ENCODE measurements around the gene KEL.

Gene KEL

DNA sequence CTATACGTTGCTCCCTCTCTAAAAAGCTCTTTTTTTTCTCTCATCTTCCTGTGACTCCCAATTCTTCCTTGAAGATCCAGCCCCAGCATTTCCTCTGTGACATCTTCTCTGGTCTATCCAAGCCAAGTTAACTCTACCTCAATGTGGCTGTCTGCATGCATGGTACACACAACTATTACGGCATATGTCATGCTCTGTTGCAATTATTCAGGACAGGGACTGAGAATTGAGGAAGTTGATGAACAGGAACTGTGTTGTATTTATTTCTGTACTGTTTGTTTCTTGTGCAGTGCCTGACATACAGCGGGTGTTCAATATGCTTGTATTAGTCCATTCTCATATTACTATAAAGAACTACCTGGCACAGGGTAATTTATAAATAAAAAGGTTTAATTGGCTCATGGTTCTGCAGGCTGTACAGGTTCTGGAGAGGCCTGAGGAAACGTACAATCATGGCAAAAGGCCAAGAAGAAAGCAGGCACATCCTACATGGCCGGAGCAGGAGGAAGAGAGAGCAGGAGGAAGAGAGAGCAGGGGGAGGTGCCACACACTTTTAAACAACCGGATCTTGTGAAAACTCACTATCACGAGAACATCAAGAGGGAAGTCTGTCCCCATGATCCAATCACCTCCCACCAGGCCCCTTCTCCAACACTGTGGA is 34.9 kb downstream of the KEL start:
- no peak for DNase-seq

DNA sequence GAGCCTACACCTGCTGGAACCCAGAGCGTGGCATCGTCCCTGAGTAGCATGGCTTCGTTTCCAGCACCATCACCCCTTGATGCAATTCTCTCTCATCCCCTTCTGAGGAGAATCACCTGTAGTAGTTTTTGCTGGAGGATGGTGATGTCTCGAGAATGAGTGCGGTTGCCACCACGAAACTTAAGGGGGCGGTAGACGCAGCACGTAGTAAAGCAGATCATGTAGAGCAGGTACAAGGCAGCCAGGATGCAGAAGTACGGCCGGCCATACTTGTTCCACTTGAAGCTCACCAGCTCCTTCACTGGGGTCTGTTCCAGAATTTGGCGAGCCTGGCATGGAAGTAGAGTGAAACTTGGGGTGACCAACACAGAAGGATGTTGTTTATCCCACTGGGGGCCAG is 36.8 kb downstream of the KEL start:
- DNase-seq, result peak; percentile 28

DNA sequence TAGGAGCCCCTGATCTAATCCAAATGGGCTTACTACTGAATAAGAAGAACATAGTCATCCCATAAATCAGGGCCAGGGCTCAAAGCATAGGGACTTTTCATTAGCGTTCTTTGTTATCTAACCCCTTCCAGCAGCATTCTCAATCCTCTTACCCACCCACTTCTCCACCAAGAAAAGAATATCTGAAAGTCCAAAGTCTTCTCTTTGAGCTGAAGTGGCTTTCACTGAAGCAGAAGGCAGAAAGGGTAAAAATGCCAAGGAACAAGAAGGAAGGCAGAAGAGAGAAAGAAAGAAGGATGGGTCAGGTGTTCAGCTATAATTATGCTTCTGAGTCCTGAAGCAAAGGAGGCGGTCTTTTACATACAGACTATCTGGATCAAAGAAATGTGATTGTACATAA is 38.8 kb downstream of the KEL start:
- no peak for DNase-seq

DNA sequence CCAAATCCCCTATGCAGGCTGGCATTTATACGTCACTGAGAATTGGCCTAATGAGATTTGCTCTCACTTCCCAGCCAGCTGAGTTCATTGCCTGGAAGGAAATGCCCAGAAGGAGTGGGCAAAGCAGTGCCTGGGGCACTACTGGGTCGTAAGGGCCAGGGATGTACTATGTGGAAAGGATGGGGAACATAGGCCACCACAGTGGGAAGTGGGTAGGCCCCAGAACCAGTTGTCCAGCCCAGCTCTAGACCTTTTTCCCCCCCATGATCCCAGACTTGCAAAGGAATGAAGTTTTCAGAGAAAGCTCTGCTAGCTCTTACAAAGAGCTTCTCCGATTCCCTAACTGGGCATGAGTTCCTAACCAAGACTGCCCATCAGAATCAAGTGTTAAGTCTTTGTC is 42.5 kb downstream of the KEL start:
- DNase-seq, result no peak

DNA sequence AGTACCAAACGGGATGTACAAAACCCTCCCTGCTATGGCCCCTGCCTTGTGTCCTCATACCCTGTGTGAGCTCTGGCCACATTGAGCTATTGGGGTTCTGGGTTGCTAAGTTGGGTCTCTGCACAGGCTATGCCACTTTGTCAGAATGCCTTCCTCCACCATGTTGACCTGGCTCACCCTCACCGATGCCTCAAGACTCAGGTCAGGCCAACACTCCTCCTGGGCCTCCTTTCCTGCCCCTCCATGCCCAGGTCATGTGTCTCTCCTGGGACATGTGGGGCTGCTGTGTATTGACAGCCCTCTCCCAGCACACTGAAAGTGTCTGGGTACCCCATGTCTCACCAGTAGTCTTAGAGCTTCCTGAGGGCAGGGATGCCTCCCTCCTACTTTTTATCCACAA is 43.3 kb downstream of the KEL start:
- no peak for DNase-seq

DNA sequence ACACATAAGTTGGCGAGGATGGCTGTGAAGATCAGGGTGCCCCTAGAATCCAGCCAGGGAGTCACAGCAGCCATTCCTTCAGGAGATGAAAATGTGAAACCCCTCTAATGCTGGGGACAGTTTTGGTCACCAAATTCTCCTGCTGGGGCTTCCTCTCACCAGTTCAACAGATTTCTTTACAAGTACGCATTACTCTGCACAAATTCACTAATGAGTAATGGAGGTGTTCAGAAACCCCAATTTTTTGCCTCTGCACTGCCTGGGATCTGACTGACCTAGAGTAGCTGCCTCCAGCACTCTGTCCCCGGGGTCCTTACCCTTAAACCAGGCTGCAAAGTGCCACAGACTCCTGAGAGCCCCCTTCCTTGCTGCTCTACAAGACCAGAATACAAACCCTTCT is 44.7 kb downstream of the KEL start:
- DNase-seq, result no peak

DNA sequence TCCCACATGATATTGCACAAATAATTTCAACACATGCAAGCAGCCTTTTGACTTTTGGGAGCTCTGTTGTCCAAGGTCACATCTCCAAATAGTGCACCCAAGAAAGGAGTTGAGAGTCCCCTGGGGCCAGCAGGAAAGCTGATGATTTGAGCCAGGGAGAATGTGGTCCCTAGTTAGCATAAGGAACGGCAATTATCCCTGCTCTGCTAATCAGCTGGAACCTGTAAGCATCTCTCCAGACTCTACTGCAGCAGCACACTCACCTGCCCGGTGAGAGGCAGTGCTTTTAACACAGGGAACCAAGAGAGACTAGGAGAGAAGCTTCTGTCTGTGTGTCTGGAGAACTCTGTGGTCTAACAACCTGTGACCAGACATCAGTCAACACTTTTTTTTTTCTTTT is 45.7 kb downstream of the KEL start:
- DNase-seq, result no peak

DNA sequence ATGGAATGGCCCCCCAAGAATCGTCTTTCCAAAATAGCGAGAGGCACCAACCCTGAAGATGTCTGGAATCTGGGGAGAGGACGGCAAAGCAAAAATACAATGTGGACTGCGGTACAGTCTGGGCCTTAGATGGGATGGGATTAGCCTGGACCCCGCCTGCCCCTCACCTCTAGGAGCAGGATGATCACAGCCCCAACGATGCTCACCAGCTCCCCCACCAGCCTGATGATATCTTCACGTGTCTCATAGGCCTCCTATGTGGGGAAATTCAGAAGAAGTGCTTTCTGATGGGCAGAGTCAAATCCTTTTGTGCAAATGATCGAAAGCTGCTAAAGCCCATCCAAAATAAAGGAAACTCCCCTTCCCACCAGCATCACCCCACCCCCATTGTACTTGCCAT is 46.8 kb downstream of the KEL start:
- DNase-seq, result no peak

DNA sequence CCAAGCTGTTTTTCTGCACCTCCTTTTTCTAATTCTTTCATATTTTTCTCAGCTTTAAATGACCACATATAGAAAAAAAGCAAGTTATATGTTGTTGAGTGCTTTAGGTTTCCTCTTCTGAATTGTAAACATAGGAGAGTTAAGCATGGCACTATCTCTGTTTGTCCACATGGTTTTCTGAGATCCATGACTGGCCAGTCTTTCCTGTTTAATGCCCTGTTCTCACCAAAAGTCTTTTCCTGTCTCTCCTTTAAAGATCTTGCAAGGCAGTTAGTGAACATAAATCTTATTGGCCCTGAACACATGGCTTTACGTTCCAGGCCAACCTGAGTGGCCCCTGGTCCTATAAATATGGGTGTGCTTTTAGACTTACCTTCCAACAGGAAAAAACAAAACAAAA is 48.0 kb downstream of the KEL start:
- no peak for DNase-seq

DNA sequence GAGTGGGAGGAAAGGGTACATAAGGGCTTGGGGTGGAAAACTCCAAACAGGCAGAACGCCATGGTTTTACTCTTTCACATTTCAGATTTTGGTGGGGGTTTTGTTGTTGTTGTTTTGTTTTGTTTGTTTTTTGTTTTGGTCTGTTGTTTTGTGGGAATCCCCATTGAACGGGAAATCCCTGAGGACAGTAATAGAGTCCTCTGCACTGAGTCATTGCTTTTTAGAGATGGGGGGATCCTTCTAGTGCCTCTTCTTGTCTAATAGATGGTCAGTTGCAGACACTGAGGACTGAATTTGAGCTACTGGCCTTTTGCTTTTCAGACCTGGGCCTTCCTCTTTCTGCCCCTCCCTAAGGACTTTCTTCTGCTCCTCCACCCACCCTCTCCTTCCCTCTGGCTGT is 48.6 kb downstream of the KEL start:
- DNase-seq, result no peak

DNA sequence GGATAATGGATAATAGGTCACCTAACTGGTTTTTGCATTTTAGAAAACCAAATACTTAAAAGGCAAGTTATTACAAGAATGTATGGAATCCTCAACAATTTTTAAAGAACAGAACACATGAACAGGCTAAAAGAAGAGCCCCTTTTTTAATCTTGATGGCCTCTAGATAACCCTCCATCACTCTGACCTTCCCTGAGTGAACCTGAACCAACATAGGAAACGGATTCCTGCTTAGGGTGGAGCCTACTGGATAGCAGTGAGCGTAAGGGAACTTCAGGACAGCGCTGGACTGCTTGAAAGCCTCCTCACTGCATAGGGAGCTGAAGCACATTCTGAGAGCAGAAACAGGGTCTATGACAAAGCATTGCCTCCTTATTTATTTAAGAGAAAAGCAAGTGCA is 49.1 kb downstream of the KEL start:
- DNase-seq, result no peak

DNA sequence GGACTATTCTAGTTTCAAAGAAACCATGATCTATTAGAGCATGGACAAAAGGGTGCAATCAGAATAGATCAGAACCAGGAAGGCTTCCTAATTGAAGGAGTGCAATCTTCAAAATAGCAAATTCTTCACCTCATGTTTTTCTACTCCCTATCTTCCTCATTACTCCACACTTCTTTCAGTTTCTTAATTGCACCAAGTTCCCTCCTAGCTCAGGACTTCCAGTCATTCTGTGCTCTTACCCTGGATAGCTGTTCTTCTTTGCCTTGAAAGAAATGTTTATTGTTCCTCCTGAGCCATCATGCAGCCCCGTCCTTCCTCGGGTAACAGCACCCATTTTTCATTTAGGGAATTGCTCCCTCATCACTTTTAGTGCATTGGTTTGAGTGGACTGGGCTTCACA is 51.7 kb downstream of the KEL start:
- no peak for DNase-seq

DNA sequence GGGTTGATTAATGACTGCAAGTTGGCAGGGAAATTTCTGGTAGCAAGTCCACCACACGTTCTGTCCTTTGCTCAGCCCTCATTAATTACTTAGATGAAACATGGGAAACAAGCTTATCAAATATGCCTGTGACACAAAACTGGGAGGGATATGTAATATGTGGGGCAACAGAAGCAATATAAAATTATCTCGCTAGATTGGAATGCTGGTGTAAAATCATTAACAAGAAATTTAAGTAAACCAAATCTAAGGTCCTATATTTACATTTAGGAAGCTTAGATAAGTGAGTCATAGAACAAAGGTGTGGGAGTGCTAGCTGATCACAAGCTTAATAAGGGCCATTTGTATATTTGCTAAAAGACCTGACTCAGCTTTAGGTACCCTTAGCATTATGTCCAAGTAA is 52.1 kb downstream of the KEL start:
- DNase-seq, result no peak

DNA sequence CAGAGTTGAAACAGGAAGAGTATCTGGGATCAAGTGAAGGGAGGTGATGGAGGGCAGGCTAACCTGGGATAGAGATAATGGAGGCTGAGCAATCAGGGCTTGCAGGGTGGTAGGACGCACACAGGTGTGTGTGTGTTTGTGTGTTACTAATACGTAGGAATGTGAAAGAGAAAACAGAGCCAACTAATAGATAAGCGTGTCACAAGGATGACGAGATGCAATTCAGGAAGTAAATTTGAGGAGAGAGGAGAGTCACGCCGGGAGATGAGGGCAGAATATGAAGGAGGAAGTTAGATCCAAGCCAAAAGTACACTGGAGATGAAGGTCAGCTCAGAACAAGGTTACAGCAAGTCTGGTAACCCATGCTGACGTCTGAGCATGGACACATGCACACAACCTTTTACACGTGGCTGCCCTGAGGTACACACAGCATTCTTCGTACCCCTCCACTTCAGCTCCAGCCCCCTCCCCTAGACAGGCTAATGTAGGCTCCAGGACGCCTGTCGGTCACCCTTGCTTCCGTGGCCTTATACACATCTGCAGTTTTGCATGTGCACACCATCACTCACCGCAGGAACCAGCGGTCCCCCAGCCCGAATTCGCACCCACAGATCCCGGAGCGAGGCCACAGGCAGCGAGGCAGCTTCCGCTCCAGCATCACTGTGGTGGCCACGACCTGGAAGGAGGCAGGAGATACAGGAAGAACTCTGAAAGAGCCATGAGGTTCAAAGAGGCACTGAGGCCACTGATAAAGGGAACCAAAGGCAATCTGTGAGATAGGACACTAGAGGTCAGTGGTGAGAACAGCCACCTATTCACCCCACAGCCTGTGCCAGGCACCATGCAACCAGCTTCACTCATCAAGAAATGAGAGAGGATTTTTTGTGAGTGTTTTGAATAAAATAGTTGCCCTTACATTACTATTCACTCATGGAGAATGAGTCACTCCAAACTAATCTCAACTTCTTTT is 53.0 kb downstream of the KEL start:
- no peak for DNase-seq

DNA sequence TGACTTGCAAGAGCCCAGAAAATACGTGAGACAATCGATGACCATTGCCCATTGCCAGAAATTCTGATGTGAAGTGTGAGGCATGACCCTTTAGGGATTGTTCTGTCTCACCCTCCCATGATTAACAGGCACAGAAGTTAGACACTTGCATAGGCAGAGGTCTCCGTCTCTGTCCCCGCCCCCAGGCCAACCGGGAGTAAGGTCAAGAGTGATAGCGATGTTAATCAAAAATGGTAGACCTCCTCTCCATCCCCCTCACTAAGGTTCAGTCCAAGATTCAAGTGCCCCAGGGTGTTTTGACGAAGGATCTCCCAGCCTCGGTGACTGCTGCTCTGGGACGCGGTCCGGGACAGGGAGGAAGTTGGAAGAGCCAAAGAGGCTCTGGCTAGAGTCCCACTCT is 53.9 kb downstream of the KEL start:
- DNase-seq, result no peak

DNA sequence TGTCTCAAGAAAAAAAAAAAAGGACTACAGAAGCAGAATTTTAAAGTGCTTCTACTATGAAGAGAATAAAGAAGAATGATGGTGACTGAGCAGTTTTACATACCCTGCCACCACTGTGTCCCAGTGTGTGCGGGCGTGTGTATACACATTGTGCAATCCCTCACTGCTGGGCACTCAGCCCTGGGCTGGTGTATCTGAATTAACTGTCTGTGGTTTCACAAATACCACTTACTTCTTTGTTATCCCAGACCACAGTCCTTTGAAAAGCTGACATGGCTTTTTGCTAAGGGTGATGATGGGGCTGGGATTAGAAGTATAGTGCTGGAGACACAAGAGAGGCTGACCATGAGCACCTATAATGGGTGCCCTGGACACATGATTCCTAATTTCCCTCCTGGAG is 55.5 kb downstream of the KEL start:
- no peak for DNase-seq

DNA sequence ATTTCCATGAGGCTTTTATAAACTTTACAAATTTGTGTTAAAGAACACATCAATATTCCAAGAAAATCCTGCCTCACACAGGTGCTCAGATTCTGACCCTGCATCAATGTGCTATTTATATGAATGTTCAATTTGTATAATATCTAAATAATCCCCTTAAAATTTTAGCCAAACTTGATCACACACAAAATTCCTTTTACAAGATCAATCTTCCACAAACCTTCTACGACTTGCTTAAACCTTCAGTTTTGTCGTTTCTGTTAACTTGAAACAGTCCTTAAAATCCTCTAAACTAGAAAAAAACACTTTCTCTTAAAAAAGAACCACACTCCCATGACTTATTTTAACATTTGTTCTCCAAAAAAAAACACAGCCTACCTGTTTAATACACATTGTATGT is 56.4 kb downstream of the KEL start:
- no peak for DNase-seq

DNA sequence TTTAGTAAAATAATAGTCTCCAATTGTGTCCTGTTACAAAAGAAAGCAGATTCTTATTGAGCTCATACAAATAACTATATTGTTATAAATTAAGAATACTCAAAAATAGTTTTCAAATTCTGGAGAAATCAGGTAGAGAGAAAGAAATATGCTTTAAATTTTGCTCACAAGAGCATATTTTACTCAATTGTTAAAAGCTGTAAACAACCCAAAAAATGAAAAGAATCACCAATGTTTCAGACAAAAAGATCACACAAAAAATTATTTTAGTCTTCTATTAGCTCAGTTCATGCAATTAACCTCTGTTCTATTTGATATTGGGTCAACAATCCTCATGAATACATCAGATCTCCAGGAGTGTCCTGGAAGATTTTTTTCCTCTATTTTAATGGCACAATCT is 58.0 kb downstream of the KEL start:
- no peak for DNase-seq

DNA sequence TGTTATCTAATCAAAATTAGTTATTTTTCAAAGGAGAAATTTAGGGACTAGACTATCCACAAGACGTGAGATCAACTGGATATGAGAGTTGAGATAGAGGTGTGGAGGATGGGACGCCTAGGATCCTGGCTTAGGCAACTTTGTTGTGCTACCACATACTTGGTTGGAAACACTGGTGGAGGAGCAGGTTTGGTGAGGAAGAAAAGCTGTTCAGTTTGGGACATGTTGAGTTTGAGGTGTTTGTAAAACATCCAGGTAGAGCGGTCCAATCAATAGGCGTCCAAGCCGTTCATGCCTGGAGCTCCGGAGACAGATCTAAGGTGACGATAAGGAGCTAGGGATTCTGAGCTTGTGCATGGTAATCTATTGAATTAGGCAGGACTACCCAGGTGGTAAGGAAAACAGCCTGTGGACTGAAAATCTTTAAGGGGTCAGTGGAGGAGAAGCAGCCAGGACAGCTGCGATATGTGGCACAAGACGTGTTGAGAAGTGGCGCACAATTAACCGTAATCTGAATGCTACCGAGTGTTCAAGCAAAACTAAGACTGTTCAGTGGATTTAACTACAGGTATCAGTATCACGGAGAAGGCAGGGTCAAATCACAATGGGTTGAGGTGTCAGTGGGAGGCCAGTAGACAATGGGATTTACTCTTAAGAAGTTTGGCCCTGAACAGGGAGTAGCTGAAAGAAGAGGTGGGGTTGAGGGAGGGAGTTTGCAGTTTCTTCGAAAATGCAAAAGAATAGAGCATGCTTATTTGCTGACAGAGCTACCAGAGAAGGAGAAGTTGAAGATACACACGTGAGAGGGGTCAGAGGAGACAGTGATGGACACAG is 60.5 kb downstream of the KEL start:
- DNase-seq, result no peak

DNA sequence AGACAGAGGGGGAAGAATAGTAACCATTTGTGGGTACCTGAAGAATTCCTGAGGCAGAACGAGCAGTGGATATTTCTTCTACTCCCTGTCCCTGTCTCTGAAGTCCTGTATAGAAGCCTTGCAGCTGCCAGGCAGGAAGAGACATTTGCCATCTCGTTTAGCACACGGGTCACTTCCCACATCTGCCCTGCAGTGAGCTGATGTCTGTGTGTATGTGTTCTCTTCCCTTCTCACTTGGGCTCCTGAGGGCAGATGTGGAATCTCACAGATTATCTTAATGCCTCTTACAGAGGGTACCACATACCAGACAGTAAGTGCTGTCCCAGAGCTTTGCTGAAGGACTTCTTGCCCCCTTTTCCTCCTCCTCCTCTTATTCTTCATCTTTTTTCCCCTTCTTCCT is 62.5 kb downstream of the KEL start:
- DNase-seq, result no peak

DNA sequence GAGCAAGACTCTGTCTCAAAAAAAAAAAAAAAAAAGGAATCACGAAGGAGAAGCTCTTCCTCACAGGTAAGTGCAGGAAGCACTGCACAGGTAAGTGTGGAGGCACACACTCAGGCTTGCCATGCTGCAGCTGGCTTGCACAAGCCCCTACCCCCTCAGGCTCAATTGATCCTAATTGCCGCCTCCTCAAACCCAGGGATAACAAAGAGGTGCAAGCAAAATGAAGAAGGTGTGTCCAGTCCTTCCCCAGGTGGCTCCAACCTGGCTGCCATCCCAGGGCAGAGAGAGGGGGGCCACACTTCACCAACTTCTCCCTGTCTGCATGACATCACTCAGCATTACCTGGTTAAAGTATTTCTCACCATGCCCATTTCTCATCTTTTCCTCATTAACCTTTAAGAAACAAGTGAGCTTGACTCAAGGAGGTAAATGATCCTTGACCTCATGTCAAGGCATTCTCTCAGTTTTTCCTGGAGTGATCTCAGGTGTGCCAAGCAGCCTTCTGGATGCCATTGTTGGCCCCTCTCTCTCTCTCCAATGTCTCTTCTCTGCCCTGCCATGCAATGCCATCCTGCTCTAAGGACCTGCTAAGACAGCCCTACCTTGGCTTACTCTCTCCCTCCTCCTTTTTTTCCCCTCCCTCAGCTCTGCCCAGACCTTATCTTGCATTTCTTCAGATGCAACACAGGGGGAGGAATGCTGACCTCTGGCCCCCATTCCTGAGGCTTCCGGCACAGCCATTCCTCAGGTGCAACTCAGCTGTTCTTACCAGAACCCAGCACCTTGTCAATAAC is 63.6 kb downstream of the KEL start:
- DNase-seq, result no peak

DNA sequence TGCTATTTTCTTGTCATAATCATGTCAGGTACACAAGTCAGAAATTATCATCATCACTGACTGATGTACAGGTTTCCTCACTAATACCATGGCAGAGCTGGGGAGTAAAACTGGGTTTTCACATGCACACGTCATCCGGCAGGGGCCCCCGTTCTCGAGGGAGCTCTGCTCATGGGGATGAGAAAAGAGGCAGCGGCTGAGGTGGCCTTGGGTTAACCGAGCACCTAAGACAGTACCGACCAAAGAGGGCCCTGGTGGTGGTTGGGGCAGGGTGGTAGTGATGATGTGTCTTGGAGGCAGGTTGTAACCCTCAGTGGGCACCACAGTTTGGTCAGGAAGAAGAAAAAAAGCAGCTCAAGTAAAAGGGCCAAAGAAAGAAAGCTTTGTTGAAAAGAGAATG is 64.5 kb downstream of the KEL start:
- DNase-seq, result no peak
